Mucosa of rectum (tissue), 2 donors: ENCODE results near the gene CNOT2.
"Not testable (repeated sequence)": the region's sequence is repeated elsewhere in the genome, so short reads cannot be mapped to it uniquely, and the experiment has no call there.

ENCODE experiments used
- H3K27ac ChIP-seq, 2 donors: one replicate each; pipeline ENCODE4 v1.7.0; 2013; ENCODE audit warnings: inconsistent platforms in 2 of 2, low read depth in 2 of 2, low read length in 2 of 2
- H3K27me3 ChIP-seq, 2 donors: one replicate each; pipeline ENCODE4 v1.7.0; 2013; ENCODE audit warnings: low read length in 2 of 2; ENCODE audit not compliant: control insufficient read depth in 2 of 2, insufficient read depth in 2 of 2
- H3K36me3 ChIP-seq, 2 donors: one replicate each; pipeline ENCODE4 v1.7.0; 2013; ENCODE audit warnings: low read length in 2 of 2; ENCODE audit not compliant: control insufficient read depth in 2 of 2, insufficient read depth in 2 of 2
- H3K4me1 ChIP-seq, 2 donors: one replicate each; pipeline ENCODE4 v1.7.0; 2013; ENCODE audit warnings: low read length in 2 of 2, mild to moderate bottlenecking in 1 of 2; ENCODE audit not compliant: control insufficient read depth in 2 of 2, insufficient read depth in 2 of 2
- H3K4me3 ChIP-seq, 2 donors: one replicate each; pipeline ENCODE4 v1.7.0; 2013; ENCODE audit warnings: low read length in 2 of 2
- H3K9ac ChIP-seq, 2 donors: one replicate each; pipeline ENCODE4 v1.7.0; 2013; ENCODE audit warnings: low read length in 2 of 2, low read depth in 1 of 2, mild to moderate bottlenecking in 1 of 2
- H3K9me3 ChIP-seq, 2 donors: one replicate each; pipeline ENCODE4 v1.7.0; 2013; ENCODE audit warnings: low read length in 2 of 2; ENCODE audit not compliant: control insufficient read depth in 2 of 2
- donor health status: healthy.
- donor health status: Normal muscosa, but diverticular disease.

CNOT2 gene

DNA sequence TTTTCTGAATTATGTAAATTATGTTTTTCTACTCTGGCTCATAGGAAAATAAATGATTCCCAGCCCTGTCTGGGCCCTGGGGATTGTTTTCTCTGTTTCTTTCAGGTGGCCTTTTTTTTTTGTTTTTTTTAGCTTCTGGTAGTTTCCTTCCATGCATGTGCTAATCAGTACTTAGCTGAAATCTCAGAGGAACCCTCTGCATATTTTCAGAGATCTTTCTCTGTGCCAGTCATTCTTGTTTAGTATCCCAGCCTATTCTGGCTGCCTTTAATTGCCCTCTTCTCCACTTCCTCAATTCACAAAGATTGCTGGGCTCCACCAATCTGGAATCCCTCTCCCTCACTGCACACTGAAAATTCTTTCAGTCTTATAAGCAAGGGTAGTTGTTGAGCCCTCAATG lies 46.9 kb downstream of the CNOT2 start:
- no peak overlapping the region for H3K27ac ChIP-seq
- H3K36me3 ChIP-seq: peaks cover 6 to 11% of the 10 kb centered on the region in 2 donors
- H3K4me1 ChIP-seq: peaks cover 0 to 3% of the 10 kb centered on the region in 2 donors
- no peak overlapping the region for H3K4me3 ChIP-seq
- H3K9ac ChIP-seq: no peak overlapping the region
- no peaks in the 10 kb centered on the region for H3K9me3 ChIP-seq
- H3K27me3 ChIP-seq: no peaks in the 10 kb centered on the region

DNA sequence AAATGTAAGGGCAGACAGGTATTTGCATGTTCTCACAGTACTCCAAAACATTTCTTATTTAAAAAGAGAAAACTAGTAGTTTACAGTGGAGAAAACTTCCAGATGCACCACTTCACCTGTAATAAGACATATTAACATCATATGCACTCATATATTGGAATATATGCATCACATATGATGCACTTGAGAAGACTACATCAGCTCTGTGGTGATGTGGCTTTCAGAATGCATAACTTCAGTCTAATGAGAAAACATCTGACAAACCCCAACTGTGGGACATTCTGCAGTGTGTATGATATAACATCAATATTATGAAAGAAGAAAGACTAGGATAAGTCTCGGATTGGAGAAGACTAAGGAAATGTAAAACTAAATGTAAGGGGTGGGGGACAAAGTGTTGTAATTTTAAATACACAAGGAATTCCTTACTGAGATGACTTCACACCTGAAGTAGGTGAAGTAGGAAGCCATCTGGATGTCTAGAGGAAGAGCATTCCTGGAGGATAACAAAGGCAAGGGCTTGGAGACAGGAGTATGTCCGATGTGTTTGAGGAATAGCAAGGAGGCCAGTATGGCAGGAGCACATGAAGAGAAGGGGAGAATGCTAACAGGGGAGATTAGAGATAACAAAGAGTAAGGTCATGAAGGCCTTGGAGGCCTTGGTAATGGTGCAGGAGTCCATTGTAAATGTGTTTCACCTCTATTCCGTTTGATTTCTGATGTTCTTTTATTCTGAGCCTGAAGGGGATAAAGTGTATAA lies 49.0 kb downstream of the CNOT2 start:
- H3K4me3 ChIP-seq: no peak overlapping the region
- no peak overlapping the region for H3K27ac ChIP-seq
- peaks cover 2% of the 10 kb centered on the region in 2 donors for H3K36me3 ChIP-seq
- no peaks in the 10 kb centered on the region for H3K27me3 ChIP-seq
- H3K4me1 ChIP-seq: peaks cover 0 to 3% of the 10 kb centered on the region in 2 donors
- no peaks in the 10 kb centered on the region for H3K9me3 ChIP-seq
- no peak overlapping the region for H3K9ac ChIP-seq

DNA sequence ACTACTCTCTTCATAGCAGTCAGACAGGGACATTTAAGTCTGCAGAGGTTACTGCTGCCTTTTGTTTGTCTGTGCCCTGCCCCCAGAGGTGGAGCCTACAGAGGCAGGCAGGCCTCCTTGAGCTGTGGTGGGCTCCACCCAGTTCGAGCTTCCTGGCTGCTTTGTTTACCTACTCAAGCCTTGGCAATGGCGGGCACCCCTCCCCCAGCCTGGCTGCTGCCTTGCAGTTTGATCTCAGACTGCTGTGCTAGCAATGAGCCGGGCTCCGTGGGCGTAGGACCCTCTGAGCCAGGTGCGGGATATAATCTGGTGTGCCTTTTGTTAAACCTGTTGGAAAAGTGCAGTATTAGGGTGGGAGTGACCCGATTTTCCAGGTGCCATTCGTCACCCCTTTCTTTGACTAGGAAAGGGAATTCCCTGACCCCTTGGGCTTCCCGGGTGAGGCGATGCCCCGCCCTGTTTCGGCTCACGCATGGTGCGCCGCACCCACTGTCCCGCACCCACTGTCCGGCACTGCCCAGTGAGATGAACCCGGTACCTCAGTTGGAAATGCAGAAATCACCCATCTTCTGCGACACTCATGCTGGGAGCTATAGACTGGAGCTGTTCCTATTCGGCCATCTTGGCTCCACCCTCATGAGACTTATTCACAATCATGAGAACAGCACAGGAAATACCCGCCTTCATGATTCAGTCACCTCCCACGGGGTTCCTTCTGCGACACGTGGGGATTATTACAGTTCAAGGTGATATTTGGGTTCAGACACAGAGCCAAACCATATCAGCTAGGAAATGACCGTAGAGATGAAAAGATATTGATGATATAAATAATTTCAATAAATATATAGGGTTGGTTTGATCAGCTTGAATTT lies 61.7 kb downstream of the CNOT2 start:
- not testable (repeated sequence) for H3K27me3 ChIP-seq, H3K9me3 ChIP-seq, H3K4me1 ChIP-seq, H3K36me3 ChIP-seq, H3K27ac ChIP-seq, H3K9ac ChIP-seq, H3K4me3 ChIP-seq

DNA sequence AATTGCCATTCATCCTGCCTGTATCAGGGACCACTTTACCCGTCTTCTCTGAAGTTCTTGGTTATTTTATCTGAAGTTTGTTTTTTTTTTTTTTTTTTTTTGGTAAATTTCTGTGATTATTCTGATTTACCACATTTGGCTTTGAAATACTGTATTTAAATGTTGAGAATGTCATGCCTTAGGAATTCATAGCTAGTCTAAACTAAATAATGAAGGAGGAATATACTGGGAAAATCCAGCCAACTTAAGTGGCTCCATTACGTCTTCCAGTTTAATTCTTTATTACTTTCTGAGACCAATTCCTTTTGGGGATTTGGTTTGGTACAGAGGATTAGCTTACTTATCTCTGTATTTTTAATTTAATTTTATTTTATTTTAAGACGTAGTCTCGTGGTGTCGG lies 62.6 kb downstream of the CNOT2 start:
- Histone ChIP-seq H3K4me3 (no peak overlapping the region), H3K9ac (no peak overlapping the region), H3K4me1 (peaks cover 0 to 2% of the 10 kb centered on the region in 2 donors), H3K27ac (no peak overlapping the region), H3K36me3 (peaks cover 0 to 3% of the 10 kb centered on the region in 2 donors), H3K9me3 (no peaks in the 10 kb centered on the region), H3K27me3 (no peaks in the 10 kb centered on the region)

DNA sequence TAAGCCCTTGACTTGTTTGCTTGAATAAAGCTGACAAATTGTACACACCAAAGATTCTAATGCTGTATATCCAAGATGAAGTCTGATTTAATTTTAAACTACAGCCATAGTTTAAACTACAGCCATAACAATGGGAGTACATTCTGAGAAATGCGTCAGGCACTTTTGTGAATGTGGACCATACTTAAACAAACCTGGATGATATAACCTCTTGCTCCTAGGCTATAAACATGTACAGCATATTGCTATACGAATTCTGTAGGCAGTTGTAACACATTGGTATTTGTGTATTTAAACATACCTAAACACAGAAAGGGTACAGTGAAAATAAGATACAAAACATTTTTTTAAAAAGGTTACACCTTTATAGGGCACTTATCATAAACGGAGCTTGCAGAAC lies 63.4 kb downstream of the CNOT2 start:
- Histone ChIP-seq H3K27me3 (no peaks in the 10 kb centered on the region), H3K27ac (no peak overlapping the region), H3K4me1 (peaks cover 0 to 2% of the 10 kb centered on the region in 2 donors), H3K9ac (no peak overlapping the region), H3K36me3 (peaks cover 0 to 3% of the 10 kb centered on the region in 2 donors), H3K9me3 (no peaks in the 10 kb centered on the region), H3K4me3 (no peak overlapping the region)

DNA sequence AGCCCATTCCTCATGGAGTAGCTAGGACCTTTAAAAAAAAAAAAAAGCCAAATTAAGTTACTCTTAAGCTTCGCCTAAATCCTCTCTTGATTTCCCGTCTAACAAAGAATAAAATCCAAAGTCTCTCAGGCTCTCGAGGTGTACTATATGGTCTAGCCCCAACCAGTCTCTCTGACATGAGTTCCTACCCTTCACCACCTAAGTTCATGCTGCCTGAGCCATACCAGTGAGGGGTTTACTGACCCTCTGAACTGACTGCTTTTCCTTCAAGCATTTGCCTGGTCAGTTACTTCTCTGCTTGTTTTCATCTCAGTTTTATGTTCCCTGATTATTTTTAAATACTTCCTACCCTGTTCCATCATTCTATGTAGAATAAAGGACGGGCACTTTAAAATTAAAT lies 64.6 kb downstream of the CNOT2 start:
- H3K9me3 ChIP-seq: no peaks in the 10 kb centered on the region
- no peak overlapping the region for H3K4me3 ChIP-seq
- H3K27ac ChIP-seq: no peak overlapping the region
- H3K27me3 ChIP-seq: no peaks in the 10 kb centered on the region
- peaks cover 0 to 3% of the 10 kb centered on the region in 2 donors for H3K36me3 ChIP-seq
- peaks cover 0 to 2% of the 10 kb centered on the region in 2 donors for H3K4me1 ChIP-seq
- no peak overlapping the region for H3K9ac ChIP-seq

DNA sequence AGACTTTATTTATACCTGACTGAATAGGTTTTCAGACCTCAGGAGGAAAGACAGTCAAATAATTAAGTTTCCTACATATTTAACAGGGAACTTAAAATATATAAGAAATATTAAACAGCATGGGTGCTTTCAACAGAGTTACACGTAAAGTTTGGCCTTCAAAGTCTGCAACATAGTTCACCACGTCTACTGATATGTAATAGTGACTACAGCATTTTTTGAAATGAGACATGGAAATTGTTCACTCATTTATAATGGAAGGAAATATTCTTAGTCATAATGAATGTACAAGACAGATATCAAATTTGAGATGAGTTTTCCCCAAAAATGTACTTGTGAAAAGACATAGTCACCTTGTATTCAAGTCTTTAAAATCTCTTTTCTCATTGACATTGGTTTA lies 66.1 kb downstream of the CNOT2 start:
- no peak overlapping the region for H3K4me3 ChIP-seq
- H3K36me3 ChIP-seq: peaks cover 0 to 10% of the 10 kb centered on the region in 2 donors
- peaks cover 0 to 2% of the 10 kb centered on the region in 2 donors for H3K4me1 ChIP-seq
- H3K9ac ChIP-seq: no peak overlapping the region
- H3K27ac ChIP-seq: no peak overlapping the region
- H3K9me3 ChIP-seq: no peaks in the 10 kb centered on the region
- no peaks in the 10 kb centered on the region for H3K27me3 ChIP-seq

DNA sequence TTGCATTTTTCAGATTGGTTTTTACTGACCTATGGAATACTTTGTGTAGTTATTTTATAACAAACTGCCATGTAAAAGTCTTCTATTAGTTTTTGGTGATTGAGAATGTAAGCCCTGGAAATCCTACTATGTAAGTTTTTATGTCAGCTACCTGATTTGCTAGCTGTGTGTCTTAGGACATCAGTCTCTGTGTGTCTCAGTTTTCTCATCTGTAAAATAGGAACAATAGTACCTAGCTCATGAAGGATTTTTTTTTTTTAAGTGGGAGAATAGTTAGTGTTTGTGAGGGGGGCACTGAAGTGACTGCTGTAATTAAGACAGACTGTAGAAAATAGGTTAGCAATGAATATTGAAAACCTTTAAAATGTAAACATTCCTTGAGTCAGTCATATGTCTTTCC lies 70.9 kb downstream of the CNOT2 start:
- no peaks in the 10 kb centered on the region for H3K27me3 ChIP-seq
- no peaks in the 10 kb centered on the region for H3K9me3 ChIP-seq
- no peak overlapping the region for H3K4me3 ChIP-seq
- H3K27ac ChIP-seq: no peak overlapping the region
- H3K36me3 ChIP-seq: peaks cover 0 to 11% of the 10 kb centered on the region in 2 donors
- no peaks in the 10 kb centered on the region for H3K4me1 ChIP-seq
- H3K9ac ChIP-seq: no peak overlapping the region

DNA sequence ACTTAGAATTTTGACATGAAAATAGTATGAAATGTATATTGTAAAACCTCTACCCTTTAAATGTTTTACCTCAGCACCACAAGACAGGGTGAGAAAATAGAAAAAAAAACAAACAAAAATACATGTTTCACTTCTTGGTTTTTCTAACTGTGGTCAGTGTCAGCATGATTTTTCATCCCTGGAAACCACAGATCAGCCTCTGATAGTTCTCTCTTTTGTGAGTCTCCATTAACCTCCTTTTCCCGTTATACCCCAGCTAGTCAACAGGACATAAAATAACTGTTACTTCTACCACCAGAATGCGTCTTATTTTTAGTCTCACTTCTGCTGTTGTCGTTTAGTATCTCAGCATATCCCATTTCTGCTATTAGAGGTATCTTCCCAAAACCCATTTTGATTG lies 74.5 kb downstream of the CNOT2 start:
- no peaks in the 10 kb centered on the region for H3K27me3 ChIP-seq
- no peak overlapping the region for H3K27ac ChIP-seq
- no peak overlapping the region for H3K4me3 ChIP-seq
- H3K36me3 ChIP-seq: peaks cover 0 to 21% of the 10 kb centered on the region in 2 donors
- no peak overlapping the region for H3K9ac ChIP-seq
- H3K4me1 ChIP-seq: no peaks in the 10 kb centered on the region
- no peaks in the 10 kb centered on the region for H3K9me3 ChIP-seq

DNA sequence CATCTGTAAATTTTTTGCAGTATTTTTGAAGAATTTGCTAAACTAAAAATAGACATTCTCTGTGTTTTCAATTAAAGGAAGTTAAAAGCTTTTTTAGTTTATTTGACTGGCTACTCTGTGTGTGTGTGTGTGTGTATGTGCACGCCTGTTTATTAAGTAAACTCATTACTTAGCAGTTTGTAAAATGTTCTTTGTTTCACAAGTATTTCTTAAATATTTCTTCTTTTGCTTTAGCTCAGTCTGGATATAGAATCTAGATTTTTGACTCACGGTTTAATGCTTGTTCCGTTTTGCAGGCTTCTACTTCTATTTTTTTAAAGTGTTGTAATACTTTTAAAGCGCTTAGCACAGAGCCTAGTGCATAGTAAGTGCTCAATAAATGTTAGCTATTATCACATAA lies 76.4 kb downstream of the CNOT2 start:
- Histone ChIP-seq H3K27me3 (no peaks in the 10 kb centered on the region), H3K4me1 (no peaks in the 10 kb centered on the region), H3K9ac (no peak overlapping the region), H3K36me3 (peaks cover 9 to 17% of the 10 kb centered on the region in 2 donors), H3K27ac (no peak overlapping the region), H3K4me3 (no peak overlapping the region), H3K9me3 (no peaks in the 10 kb centered on the region)
